Left ventricle myocardium inferior (tissue), 1 donor: ENCODE data around the gene MTFMT. TPM values are rescaled to one million over a fixed set of nuclear protein-coding genes. Genes with fewer than 3 reads are reported as not detected.
"Not testable (repeated sequence)": the region's sequence is repeated elsewhere in the genome, so short reads cannot be mapped to it uniquely, and the experiment has no call there.

Experiments
- DNase-seq: peaks from one replicate; pipeline ENCODE4 v3.0.0-alpha.2; 2020
- H3K27ac ChIP-seq: fragments of 200-600 bp; replicated peaks from 2 replicates; pipeline ENCODE4 v1.8.0; 2021
- H3K27me3 ChIP-seq: fragments of 200-600 bp; 2 replicates; pipeline ENCODE4 v1.8.0; 2021; ENCODE audit warnings: low read depth
- H3K36me3 ChIP-seq: fragments of 200-600 bp; 2 replicates; pipeline ENCODE4 v1.8.0; 2021
- H3K4me1 ChIP-seq: fragments of 200-600 bp; 2 replicates; pipeline ENCODE4 v1.8.0; 2021
- H3K4me3 ChIP-seq: fragments of 200-600 bp; 2 replicates; pipeline ENCODE4 v1.8.0; 2021; ENCODE audit warnings: mild to moderate bottlenecking, moderate library complexity
- H3K9me3 ChIP-seq: fragments of 200-600 bp; replicated peaks from 2 replicates; pipeline ENCODE4 v1.8.0; 2021
- intact Hi-C: fragments of 100-400 bp; cut with micrococcal nuclease; formaldehyde crosslinking; loops from one replicate; pipeline ENCODE4 v1.11.0; 2022
- total RNA-seq: library from RNA; stranded (reverse); fragmentation: NEBNext Ultra II Directional; extraction: Animal tissue kit (Norgen Biotek cat#: 25700); gene quantifications from one replicate; pipeline ENCODE4 v1.2.1, GENCODE V29; 2021
- TF ChIP-seq, protein P1 (sequence below): fragments of 200-600 bp; IDR thresholded peaks from 2 replicates; pipeline ENCODE4 v1.8.0; 2021; ENCODE audit warnings: antibody characterized with exemption, mild to moderate bottlenecking, borderline replicate concordance
- donor health status: DM: no; HTN: yes; CAD: no; lungs with severe emphysema.

MTFMT gene
- total RNA-seq, 1 donor from 2014 or later = 18.6 TPM

GRCh38 chr15:65048241-65048640, 18.8 kb upstream of the MTFMT start:
- Histone ChIP-seq H3K9me3 (no peaks in the 10 kb centered on the region), H3K36me3 (no peaks in the 10 kb centered on the region), H3K4me1 (peaks cover 33% of the 10 kb centered on the region), H3K4me3 (no peak overlapping the region), H3K27me3 (no peaks in the 10 kb centered on the region), H3K27ac (no peak overlapping the region)
- TF ChIP-seq, protein P1, sequence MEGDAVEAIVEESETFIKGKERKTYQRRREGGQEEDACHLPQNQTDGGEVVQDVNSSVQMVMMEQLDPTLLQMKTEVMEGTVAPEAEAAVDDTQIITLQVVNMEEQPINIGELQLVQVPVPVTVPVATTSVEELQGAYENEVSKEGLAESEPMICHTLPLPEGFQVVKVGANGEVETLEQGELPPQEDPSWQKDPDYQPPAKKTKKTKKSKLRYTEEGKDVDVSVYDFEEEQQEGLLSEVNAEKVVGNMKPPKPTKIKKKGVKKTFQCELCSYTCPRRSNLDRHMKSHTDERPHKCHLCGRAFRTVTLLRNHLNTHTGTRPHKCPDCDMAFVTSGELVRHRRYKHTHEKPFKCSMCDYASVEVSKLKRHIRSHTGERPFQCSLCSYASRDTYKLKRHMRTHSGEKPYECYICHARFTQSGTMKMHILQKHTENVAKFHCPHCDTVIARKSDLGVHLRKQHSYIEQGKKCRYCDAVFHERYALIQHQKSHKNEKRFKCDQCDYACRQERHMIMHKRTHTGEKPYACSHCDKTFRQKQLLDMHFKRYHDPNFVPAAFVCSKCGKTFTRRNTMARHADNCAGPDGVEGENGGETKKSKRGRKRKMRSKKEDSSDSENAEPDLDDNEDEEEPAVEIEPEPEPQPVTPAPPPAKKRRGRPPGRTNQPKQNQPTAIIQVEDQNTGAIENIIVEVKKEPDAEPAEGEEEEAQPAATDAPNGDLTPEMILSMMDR = no peak
- DNase-seq = no peak
- intact Hi-C loops = no loop called here

DNA sequence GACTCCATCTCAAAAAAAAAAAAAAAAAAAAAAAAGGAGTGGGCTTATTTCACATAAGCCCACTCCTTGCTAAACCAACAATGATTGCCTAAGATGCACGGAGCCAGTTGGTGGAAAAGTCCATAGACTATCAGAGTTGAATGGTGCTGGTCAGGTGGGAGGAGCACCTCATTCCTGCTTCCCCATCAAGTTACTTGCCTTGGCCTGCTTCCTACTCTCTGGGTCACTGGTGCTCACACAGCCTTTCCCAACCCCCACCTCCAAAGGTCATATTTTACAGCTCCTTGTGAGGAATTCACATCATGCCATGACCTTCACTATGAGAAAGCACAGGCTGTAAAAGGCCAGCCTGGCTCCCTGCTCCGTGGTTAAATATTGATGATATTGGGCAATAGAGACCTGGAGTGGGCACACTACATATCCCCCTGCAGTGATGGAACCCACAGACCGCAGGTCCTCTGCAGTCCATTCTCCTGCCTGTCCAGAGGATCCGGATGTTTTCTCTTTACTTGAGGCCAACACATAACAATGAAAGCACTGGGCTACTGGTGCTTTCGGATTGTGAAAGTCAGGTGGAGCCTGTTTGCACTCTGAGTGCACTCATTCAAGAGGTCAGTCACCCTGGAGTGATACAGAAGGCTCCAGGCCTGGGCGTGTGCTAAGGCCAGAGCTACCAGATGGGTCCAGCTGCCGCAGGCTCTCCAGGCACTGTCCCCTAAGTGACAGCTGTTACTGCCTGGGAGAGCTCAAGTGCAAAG, 15.5 kb upstream of the MTFMT start, which contains the start of gene SLC51B:
Gene SLC51B, plus strand, starts transcription at position 664 of the 758 bp plus-strand sequence. CDS start 4,618 bp downstream, outside the sequence.
- no peaks in the 10 kb centered on the region for H3K9me3 ChIP-seq
- TF ChIP-seq, protein P1 = no peak
- DNase-seq = peak; percentile 72
- intact Hi-C loops = no loop called here
- peak within 1 kb of the TSS; percentile 37 for H3K27ac ChIP-seq
- H3K4me3 ChIP-seq = no peak within 1 kb of the TSS
- peaks cover 28% of the 10 kb centered on the region for H3K4me1 ChIP-seq
- no peaks in the 10 kb centered on the region for H3K36me3 ChIP-seq
- no peaks in the 10 kb centered on the region for H3K27me3 ChIP-seq

GRCh38 chr15:65044218-65044617, 14.8 kb upstream of the MTFMT start:
- DNase-seq, intact Hi-C loops: not testable (repeated sequence)

DNA sequence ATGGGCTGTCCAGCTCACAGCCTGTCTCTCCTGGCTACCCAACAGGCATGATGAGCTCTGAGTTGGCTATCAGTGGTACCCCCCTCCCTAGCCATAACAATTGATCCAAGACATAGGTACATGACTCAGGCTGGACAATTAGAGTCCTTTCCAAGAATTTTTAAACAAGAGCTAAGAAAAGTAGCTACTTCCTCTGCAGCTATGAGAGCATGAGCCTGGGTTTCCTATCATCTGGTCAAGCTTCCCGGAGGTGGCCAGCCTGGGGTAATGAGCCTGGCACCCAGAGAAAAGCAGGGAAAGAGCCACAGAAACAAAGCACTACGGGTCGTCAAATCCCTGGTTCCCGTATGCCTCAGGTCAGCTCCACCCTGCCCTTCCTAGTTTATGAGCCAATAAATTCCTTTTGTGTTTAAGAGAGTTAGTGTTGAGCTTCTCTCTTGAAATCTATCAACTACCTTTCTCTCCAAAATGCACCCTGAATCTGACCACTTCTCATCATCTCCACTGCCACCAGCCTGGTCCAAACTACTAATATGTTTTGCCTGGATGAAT, 13.4 kb upstream of the MTFMT start:
- TF ChIP-seq, protein P1 = no peak
- H3K27ac ChIP-seq = no peak overlapping the region
- H3K4me1 ChIP-seq = peaks cover 16% of the 10 kb centered on the region
- H3K4me3 ChIP-seq = no peak overlapping the region
- intact Hi-C loops = no loop called here
- H3K9me3 ChIP-seq = no peaks in the 10 kb centered on the region
- DNase-seq = no peak
- H3K36me3 ChIP-seq = no peaks in the 10 kb centered on the region
- no peaks in the 10 kb centered on the region for H3K27me3 ChIP-seq

More at GRCh38 chr15:65044218-65044617, 14.8 kb upstream of the MTFMT start:
- not testable (repeated sequence) for H3K9me3 ChIP-seq, H3K4me3 ChIP-seq, H3K27me3 ChIP-seq, H3K36me3 ChIP-seq
- H3K4me1 ChIP-seq = peaks cover 21% of the 10 kb centered on the region
- H3K27ac ChIP-seq = peak overlapping the region; percentile 37

GRCh38 chr15:65041787-65042186, 12.3 kb upstream of the MTFMT start:
- Histone ChIP-seq H3K4me3 (no peak overlapping the region), H3K36me3 (no peaks in the 10 kb centered on the region), H3K27ac (no peak overlapping the region), H3K4me1 (peaks cover 16% of the 10 kb centered on the region), H3K9me3 (no peaks in the 10 kb centered on the region), H3K27me3 (no peaks in the 10 kb centered on the region)
- DNase-seq = no peak
- intact Hi-C loops = no loop called here
- TF ChIP-seq, protein P1 = no peak

- no peaks in the 10 kb centered on the region for H3K9me3 ChIP-seq
- H3K27me3 ChIP-seq = no peaks in the 10 kb centered on the region
- intact Hi-C loops = no loop called here
- TF ChIP-seq, protein P1 = no peak
- no peak overlapping the region for H3K27ac ChIP-seq
- no peak for DNase-seq
- H3K4me3 ChIP-seq = no peak overlapping the region
- H3K4me1 ChIP-seq = peaks cover 13% of the 10 kb centered on the region
- H3K36me3 ChIP-seq = no peaks in the 10 kb centered on the region
Measured at GRCh38 chr15:65040461-65040860, 11.0 kb upstream of the MTFMT start.
